ENCODE data around the gene PHF21A. TPM values are rescaled to one million over a fixed set of nuclear protein-coding genes. Genes with fewer than 3 reads are reported as not detected.

PHF21A gene
- total and polyA plus RNA-seq, 2 of the 13 experiments (the other 11 are each of a cell fraction or from before 2014, with no cell fraction given) = 4.1 to 34.6 TPM

DNA sequence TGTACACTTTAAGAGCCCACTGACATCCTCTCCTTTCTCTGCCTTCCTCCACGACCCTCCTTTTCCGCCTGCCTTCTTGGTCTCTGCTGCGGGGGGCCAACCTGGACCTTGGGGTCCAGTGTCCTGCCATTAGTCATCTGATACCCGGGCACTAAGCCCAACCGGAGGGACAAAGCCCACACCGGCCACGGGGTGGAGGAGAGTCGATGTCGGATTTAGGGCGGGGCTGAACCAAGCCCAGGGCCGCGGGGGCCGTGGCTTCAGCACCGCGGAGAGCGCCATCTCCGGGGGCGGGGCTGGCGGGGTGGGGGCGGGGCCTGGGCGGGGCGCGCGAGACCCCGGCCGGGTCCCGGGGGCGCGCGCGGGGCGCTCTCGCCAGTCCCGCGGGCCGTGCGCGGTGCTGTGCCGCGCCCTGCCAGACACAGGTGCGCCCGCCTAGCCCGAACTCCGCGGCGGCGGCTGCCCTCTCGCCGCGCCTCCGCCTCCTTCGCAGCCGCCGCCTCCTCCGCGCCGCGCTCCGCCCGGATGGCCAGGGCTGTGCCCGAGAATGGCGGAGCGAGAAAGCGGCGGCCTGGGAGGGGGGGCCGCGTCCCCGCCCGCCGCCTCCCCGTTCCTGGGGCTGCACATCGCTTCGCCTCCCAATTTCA, 235.9 kb downstream of the PHF21A start, which contains the start of gene MAPK8IP1 (continued):
- TF ChIP-seq, protein P1, sequence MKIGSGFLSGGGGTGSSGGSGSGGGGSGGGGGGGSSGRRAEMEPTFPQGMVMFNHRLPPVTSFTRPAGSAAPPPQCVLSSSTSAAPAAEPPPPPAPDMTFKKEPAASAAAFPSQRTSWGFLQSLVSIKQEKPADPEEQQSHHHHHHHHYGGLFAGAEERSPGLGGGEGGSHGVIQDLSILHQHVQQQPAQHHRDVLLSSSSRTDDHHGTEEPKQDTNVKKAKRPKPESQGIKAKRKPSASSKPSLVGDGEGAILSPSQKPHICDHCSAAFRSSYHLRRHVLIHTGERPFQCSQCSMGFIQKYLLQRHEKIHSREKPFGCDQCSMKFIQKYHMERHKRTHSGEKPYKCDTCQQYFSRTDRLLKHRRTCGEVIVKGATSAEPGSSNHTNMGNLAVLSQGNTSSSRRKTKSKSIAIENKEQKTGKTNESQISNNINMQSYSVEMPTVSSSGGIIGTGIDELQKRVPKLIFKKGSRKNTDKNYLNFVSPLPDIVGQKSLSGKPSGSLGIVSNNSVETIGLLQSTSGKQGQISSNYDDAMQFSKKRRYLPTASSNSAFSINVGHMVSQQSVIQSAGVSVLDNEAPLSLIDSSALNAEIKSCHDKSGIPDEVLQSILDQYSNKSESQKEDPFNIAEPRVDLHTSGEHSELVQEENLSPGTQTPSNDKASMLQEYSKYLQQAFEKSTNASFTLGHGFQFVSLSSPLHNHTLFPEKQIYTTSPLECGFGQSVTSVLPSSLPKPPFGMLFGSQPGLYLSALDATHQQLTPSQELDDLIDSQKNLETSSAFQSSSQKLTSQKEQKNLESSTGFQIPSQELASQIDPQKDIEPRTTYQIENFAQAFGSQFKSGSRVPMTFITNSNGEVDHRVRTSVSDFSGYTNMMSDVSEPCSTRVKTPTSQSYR (CRISPR knock-in tag; IDR thresholded peaks at IDR 0.05; ENCODE audit: borderline replicate concordance) = 0 out of 2 replicates have a peak, but pooled peaks have one; percentile 23
- peak; percentile 38 for TF ChIP-seq AGO2 (optimal IDR thresholded peaks at IDR 0.05; ENCODE audit: low read depth, low read length)
- TF ChIP-seq ZNF546 (CRISPR knock-in tag; conservative IDR thresholded peaks at IDR 0.05) = peak; percentile 51; the same call in 1 of the 2 replicates
- 0 out of 2 replicates have a peak, but pooled peaks have one; percentile 29 for TF ChIP-seq THAP11 (CRISPR knock-in tag; IDR thresholded peaks at IDR 0.05)
- no peak for TF ChIP-seq ZBTB8A (CRISPR knock-in tag; IDR thresholded peaks at IDR 0.05; ENCODE audit: borderline replicate concordance, low read depth)
- TF ChIP-seq, protein P2, sequence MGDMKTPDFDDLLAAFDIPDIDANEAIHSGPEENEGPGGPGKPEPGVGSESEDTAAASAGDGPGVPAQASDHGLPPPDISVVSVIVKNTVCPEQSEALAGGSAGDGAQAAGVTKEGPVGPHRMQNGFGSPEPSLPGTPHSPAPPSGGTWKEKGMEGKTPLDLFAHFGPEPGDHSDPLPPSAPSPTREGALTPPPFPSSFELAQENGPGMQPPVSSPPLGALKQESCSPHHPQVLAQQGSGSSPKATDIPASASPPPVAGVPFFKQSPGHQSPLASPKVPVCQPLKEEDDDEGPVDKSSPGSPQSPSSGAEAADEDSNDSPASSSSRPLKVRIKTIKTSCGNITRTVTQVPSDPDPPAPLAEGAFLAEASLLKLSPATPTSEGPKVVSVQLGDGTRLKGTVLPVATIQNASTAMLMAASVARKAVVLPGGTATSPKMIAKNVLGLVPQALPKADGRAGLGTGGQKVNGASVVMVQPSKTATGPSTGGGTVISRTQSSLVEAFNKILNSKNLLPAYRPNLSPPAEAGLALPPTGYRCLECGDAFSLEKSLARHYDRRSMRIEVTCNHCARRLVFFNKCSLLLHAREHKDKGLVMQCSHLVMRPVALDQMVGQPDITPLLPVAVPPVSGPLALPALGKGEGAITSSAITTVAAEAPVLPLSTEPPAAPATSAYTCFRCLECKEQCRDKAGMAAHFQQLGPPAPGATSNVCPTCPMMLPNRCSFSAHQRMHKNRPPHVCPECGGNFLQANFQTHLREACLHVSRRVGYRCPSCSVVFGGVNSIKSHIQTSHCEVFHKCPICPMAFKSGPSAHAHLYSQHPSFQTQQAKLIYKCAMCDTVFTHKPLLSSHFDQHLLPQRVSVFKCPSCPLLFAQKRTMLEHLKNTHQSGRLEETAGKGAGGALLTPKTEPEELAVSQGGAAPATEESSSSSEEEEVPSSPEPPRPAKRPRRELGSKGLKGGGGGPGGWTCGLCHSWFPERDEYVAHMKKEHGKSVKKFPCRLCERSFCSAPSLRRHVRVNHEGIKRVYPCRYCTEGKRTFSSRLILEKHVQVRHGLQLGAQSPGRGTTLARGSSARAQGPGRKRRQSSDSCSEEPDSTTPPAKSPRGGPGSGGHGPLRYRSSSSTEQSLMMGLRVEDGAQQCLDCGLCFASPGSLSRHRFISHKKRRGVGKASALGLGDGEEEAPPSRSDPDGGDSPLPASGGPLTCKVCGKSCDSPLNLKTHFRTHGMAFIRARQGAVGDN (CRISPR knock-in tag; IDR thresholded peaks at IDR 0.05) = peak; percentile 43; the same call in 1 of the 2 replicates
- TF ChIP-seq ZNF883 (CRISPR knock-in tag; IDR thresholded peaks at IDR 0.05; ENCODE audit: not compliant biosample characterization) = peak; percentile 49
- TF ChIP-seq ELF3 (CRISPR knock-in tag; IDR thresholded peaks at IDR 0.05) = peak; percentile 28; the same call in 1 of the 2 replicates
- no peak for TF ChIP-seq HOXA9 (CRISPR knock-in tag; IDR thresholded peaks at IDR 0.05; ENCODE audit: borderline replicate concordance)
- no peak for TF ChIP-seq CERS6 (CRISPR knock-in tag; IDR thresholded peaks at IDR 0.05)
- TF ChIP-seq ZNF124 (CRISPR knock-in tag; IDR thresholded peaks at IDR 0.05) = peak; percentile 45; the same call in 1 of the 2 replicates
- 0 out of 2 replicates have a peak, but pooled peaks have one; percentile 36 for TF ChIP-seq AHR (CRISPR knock-in tag; IDR thresholded peaks at IDR 0.05)
- peak; percentile 73 for TF ChIP-seq KDM2A (CRISPR knock-in tag; IDR thresholded peaks at IDR 0.05; ENCODE audit: borderline replicate concordance, low read depth)
- TF ChIP-seq, protein P3, sequence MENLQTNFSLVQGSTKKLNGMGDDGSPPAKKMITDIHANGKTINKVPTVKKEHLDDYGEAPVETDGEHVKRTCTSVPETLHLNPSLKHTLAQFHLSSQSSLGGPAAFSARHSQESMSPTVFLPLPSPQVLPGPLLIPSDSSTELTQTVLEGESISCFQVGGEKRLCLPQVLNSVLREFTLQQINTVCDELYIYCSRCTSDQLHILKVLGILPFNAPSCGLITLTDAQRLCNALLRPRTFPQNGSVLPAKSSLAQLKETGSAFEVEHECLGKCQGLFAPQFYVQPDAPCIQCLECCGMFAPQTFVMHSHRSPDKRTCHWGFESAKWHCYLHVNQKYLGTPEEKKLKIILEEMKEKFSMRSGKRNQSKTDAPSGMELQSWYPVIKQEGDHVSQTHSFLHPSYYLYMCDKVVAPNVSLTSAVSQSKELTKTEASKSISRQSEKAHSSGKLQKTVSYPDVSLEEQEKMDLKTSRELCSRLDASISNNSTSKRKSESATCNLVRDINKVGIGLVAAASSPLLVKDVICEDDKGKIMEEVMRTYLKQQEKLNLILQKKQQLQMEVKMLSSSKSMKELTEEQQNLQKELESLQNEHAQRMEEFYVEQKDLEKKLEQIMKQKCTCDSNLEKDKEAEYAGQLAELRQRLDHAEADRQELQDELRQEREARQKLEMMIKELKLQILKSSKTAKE (CRISPR knock-in tag; IDR thresholded peaks at IDR 0.05; ENCODE audit: borderline replicate concordance) = no peak
- TF ChIP-seq, protein P4, sequence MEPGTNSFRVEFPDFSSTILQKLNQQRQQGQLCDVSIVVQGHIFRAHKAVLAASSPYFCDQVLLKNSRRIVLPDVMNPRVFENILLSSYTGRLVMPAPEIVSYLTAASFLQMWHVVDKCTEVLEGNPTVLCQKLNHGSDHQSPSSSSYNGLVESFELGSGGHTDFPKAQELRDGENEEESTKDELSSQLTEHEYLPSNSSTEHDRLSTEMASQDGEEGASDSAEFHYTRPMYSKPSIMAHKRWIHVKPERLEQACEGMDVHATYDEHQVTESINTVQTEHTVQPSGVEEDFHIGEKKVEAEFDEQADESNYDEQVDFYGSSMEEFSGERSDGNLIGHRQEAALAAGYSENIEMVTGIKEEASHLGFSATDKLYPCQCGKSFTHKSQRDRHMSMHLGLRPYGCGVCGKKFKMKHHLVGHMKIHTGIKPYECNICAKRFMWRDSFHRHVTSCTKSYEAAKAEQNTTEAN (CRISPR knock-in tag; conservative IDR thresholded peaks at IDR 0.05) = 0 out of 2 replicates have a peak, but pooled peaks have one; percentile 25
- TF ChIP-seq HNRNPLL (IDR thresholded peaks at IDR 0.05; ENCODE audit: low read depth, low read length, poor library complexity, severe bottlenecking) = peak; percentile 69
